Mucosa of descending colon (tissue), 3 donors: Measurements from ENCODE around the gene MYO1C. TPM values are rescaled to one million over a fixed set of nuclear protein-coding genes. Genes with fewer than 3 reads are reported as not detected.
A peak's percentile ranks its signal among the peaks of the same experiment; 100 is the strongest.

Experiments
- ATAC-seq: fragments of 200-7000 bp; cut with Tn5 transposase; one replicate; pipeline ENCODE4 v1.9.1; 2020; ENCODE audit warnings: mild to moderate bottlenecking, moderate library complexity
- DNase-seq, 3 donors: peaks; one replicate each; pipeline ENCODE4 v3.0.0-alpha.2; 2020
- H3K36me3 ChIP-seq: fragments of 200-600 bp; one replicate; pipeline ENCODE4 v1.8.0; 2021; ENCODE audit warnings: low read depth, mild to moderate bottlenecking
- H3K4me1 ChIP-seq: fragments of 200-600 bp; one replicate; pipeline ENCODE4 v1.8.0; 2021; ENCODE audit warnings: low read depth, mild to moderate bottlenecking
- H3K4me3 ChIP-seq: fragments of 200-600 bp; one replicate; pipeline ENCODE4 v1.8.0; 2021; ENCODE audit warnings: mild to moderate bottlenecking
- H3K9me3 ChIP-seq: fragments of 200-600 bp; one replicate; pipeline ENCODE4 v1.8.0; 2021; ENCODE audit warnings: mild to moderate bottlenecking
- intact Hi-C, 2 donors: fragments of 100-400 bp; cut with DNase I in 1 of 2; cut with micrococcal nuclease in 1 of 2; formaldehyde crosslinking; loops; one replicate each; pipeline versions ENCODE4 v1.11.0 to v1.11.1; 2022; cut with DNase I, micrococcal nuclease
- total RNA-seq, 3 donors: library from RNA; stranded (reverse); fragmentation: NEBNext Ultra II Directional in 2 of 3; extraction: Animal tissue kit (Norgen Biotek cat#: 25700) in 2 of 3; gene quantifications; one replicate each; pipeline versions ENCODE4 v1.2.1 to v1.2.4, GENCODE V29; 2021 to 2023
- TF ChIP-seq, protein P1 (sequence below): fragments of 200-600 bp; IDR thresholded peaks from one replicate; pipeline ENCODE4 v1.8.0; 2022; ENCODE audit warnings: antibody characterized with exemption, mild to moderate bottlenecking
- donor health status: DM: no; HTN: no; CAD: no; lungs with moderate emphysema.
- donor health status: DM: no; HTN: no; CAD: no.
- donor health status: DM: no; HTN: yes; CAD: no.

The MYO1C gene
- total RNA-seq, 3 donors from 2014 or later = 249 to 344 (median 276) TPM

DNA sequence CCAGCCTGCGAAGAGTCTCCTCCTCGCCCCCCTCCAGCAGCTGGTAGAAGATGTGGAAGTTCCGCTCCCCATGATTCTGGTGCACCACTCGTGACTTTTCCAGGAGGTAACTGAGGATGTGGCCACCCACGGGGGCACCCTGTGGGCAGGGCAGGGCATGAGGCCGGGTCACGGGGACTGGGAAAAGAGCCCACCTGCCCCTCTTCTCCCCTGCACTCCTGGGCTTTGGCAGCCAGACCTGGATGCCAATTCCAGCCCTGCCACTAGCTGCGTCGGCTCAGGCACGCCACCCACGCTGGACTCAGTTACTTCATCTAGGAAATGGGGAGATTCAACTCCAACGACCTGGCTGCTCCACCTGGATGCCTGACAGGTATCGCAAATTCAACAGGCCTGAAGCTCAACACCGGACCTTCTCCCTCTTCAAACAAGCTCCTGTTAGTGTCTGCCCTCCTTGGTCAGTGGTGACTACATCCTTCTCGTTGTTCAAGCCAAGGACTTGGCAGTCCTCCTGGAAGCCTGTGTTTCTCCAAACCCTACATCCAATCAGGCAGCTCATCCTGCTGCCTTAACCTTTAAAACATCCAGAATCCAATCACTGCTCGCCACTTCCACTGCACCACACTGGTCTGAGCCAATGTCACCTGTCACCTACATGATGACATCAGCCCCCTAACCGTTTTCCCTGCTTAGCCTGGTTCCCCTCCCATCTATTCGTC is 11.6 kb downstream of the MYO1C start:
- Histone ChIP-seq H3K4me3 (no peak overlapping the region), H3K4me1 (peaks cover 4% of the 10 kb centered on the region), H3K36me3 (peaks cover 13% of the 10 kb centered on the region), H3K9me3 (no peaks in the 10 kb centered on the region)
- TF ChIP-seq, protein P1, sequence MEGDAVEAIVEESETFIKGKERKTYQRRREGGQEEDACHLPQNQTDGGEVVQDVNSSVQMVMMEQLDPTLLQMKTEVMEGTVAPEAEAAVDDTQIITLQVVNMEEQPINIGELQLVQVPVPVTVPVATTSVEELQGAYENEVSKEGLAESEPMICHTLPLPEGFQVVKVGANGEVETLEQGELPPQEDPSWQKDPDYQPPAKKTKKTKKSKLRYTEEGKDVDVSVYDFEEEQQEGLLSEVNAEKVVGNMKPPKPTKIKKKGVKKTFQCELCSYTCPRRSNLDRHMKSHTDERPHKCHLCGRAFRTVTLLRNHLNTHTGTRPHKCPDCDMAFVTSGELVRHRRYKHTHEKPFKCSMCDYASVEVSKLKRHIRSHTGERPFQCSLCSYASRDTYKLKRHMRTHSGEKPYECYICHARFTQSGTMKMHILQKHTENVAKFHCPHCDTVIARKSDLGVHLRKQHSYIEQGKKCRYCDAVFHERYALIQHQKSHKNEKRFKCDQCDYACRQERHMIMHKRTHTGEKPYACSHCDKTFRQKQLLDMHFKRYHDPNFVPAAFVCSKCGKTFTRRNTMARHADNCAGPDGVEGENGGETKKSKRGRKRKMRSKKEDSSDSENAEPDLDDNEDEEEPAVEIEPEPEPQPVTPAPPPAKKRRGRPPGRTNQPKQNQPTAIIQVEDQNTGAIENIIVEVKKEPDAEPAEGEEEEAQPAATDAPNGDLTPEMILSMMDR = no peak
- DNase-seq = no peak
- intact Hi-C loops = no loop called here
- ATAC-seq = no peak

DNA sequence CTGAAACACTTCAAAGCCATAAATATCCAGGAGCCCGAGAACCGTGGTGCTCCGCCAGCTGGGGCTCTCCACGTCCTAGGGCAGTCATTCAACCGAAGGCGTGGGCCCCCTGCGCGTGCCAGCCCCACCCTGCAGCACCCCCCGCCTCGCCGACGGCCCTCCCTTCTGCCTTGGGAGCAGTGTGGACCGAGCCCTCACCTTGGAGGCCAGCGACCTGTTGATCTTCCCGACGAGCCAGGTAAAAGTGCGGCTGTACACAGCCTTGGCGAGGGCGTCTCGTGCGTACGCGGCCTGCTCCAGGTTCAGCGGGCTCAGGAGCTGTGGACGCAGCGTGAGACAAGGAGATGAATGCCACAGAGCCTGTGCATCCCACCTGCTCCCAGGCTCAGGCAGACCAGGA is 14.1 kb downstream of the MYO1C start:
- no peak for ATAC-seq

DNA sequence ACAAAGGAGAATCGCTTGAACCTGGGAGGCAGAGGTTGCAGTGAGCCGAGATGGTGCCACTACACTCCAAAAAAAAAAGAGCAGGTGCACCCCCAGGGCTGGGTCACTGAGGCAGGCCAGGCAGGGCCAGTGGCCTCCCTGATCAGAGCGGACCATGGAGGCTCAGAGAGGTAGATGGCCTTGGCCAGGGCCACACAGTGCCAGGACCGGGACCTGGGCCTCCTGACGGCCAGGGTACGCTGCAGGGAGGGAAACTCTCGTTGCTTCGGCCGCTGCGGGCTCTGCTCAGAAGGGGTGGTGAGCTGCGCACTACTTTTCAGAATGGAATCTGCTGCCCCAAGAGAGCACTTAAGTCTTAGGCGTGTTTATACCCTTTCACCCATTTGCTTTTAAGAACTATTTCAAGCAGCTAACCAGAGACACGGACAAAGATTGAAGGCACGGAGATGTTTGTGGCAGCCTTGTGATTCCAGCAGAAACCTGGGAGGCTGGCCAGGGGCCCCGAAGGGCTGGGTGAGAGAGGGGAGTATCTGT is 17.1 kb downstream of the MYO1C start:
- ATAC-seq = no peak
- intact Hi-C loops = no loop called here
- TF ChIP-seq, protein P1 = no peak
- no peak for DNase-seq
- H3K4me1 ChIP-seq = no peaks in the 10 kb centered on the region
- peaks cover 18% of the 10 kb centered on the region for H3K36me3 ChIP-seq
- no peaks in the 10 kb centered on the region for H3K9me3 ChIP-seq
- no peak overlapping the region for H3K4me3 ChIP-seq

More for the DNA sequence above, 14.1 kb downstream of the MYO1C start:
- no peaks in the 10 kb centered on the region for H3K9me3 ChIP-seq
- H3K36me3 ChIP-seq = peaks cover 13% of the 10 kb centered on the region
- H3K4me3 ChIP-seq = no peak overlapping the region
- H3K4me1 ChIP-seq = no peaks in the 10 kb centered on the region
- TF ChIP-seq, protein P1 = no peak
- no peak for DNase-seq
- intact Hi-C loops = no loop called here

DNA sequence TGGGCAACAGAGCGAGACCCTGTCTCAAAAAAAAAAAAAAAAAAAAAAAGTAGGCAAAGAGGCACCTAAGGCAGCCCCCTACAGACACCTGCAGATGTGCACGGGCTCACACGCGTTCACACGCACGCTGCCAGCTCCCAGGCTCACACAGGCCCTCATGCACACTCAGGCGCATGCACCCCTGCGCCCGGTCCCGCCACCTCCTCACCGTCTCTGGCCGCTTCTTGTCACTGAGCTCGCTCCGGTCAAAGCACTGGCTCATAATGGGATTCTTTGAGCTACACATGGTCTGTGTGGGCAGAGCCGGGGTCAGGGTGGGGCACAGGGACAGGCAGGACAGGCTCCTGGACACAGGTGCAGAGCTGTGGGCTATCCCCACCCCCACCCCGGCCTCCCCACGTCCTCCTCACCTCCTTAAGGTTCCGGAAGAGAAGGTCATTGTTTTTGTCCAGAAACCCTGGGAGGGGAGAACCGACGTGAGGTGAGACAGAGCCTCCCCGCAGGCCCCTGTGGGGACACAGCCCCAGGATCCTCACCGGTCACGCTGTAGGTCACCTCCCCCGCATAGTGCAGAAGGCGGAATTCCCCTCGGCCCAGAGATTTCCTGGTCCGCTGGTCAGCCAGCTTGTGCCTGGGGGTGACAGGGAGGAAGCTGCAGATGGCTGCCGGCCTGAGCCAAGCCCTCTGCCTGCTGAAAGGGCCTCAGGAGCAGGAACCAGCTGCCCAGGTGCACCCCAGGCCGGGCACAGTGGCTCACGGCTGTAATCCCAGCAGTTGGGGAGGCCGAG is 17.9 kb downstream of the MYO1C start:
- DNase-seq (no peak), ATAC-seq (peak; percentile 15)
- Histone ChIP-seq H3K4me3 (no peak overlapping the region), H3K36me3 (peaks cover 17% of the 10 kb centered on the region), H3K9me3 (no peaks in the 10 kb centered on the region), H3K4me1 (no peaks in the 10 kb centered on the region)
- TF ChIP-seq, protein P1 = no peak
- intact Hi-C loops = no loop called here

DNA sequence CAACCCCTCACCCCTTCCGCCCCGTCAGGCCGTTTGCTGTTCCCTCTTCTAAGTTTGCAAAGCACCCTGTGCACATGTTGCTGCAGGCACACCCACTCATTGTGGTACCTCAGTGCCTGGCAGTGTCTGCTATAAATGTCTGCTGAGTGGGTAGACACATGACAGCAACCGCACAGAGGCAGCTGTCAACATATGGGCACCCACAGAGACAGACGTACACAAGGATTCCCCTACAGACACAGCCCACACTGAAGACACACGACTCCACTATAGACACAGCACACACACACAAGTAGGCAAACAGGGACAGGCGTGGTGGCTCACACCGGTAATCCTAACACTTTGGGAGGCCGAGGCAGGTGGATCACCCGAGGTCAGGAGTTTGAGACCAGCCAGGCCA is 18.6 kb downstream of the MYO1C start:
- intact Hi-C loops = no loop called here
- H3K4me1 ChIP-seq = no peaks in the 10 kb centered on the region
- DNase-seq = no peak
- TF ChIP-seq, protein P1 = no peak
- ATAC-seq = peak; percentile 29
- no peak overlapping the region for H3K4me3 ChIP-seq
- no peaks in the 10 kb centered on the region for H3K9me3 ChIP-seq
- H3K36me3 ChIP-seq = peaks cover 14% of the 10 kb centered on the region
